ENCODE results near the gene C6orf141. TPM values are rescaled to one million over a fixed set of nuclear protein-coding genes. Genes with fewer than 3 reads are reported as not detected.

Gene C6orf141
- total and polyA plus RNA-seq, 7 donors: 0.28 to 1.5 (median 0.66) TPM; not detected in 1

- Histone ChIP-seq H3K4me3 (no peak overlapping the region), H3K4me1 (no peaks in the 10 kb centered on the region), H3K27ac (no peak overlapping the region), H3K36me3 (ENCODE audit: insufficient read depth in 1 of 2, low read depth in 1 of 2) (no peaks in the 10 kb centered on the region), H3K27me3 (ENCODE audit: insufficient read depth in 3 of 3, low read length in 2 of 3) (no peaks in the 10 kb centered on the region), H3K9me3 (no peaks in the 10 kb centered on the region)
- no peak for ATAC-seq
- DNase-seq: no peak
- 64 to 75% (median 69%) methylated on average over 7 of the region's 7 CpGs for WGBS, 3 donors
- intact Hi-C loops (cut with DNase I): no loop called here
- TF ChIP-seq, protein P1, sequence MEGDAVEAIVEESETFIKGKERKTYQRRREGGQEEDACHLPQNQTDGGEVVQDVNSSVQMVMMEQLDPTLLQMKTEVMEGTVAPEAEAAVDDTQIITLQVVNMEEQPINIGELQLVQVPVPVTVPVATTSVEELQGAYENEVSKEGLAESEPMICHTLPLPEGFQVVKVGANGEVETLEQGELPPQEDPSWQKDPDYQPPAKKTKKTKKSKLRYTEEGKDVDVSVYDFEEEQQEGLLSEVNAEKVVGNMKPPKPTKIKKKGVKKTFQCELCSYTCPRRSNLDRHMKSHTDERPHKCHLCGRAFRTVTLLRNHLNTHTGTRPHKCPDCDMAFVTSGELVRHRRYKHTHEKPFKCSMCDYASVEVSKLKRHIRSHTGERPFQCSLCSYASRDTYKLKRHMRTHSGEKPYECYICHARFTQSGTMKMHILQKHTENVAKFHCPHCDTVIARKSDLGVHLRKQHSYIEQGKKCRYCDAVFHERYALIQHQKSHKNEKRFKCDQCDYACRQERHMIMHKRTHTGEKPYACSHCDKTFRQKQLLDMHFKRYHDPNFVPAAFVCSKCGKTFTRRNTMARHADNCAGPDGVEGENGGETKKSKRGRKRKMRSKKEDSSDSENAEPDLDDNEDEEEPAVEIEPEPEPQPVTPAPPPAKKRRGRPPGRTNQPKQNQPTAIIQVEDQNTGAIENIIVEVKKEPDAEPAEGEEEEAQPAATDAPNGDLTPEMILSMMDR (IDR thresholded peaks at IDR 0.05): no peak
Measured at GRCh38 chr6:49524541-49524940, 25.9 kb upstream of the C6orf141 start.

- intact Hi-C loops (cut with DNase I): loop anchor here in 1 of 2 donors (5.0 kb wide), 1 partner anchor 321 kb away; no protein-coding TSS in a partner anchor
Measured at GRCh38 chr6:49526598-49526997, 23.9 kb upstream of the C6orf141 start.

GRCh38 chr6:49527320-49527719 lies 23.1 kb upstream of the C6orf141 start:
- Histone ChIP-seq H3K4me3 (no peak overlapping the region), H3K27ac (no peak overlapping the region), H3K9me3 (no peaks in the 10 kb centered on the region), H3K27me3 (ENCODE audit: insufficient read depth in 3 of 3, low read length in 2 of 3) (no peaks in the 10 kb centered on the region), H3K36me3 (ENCODE audit: insufficient read depth in 1 of 2, low read depth in 1 of 2) (no peaks in the 10 kb centered on the region), H3K4me1 (no peaks in the 10 kb centered on the region)
- TF ChIP-seq, protein P1 (IDR thresholded peaks at IDR 0.05): no peak
- ATAC-seq (no peak), DNase-seq (no peak)
- intact Hi-C loops (cut with DNase I): loop anchor here in 1 of 2 donors (5.0 kb wide), 1 partner anchor 320 kb away; no protein-coding TSS in a partner anchor
- 57 to 72% (median 70%) methylated on average over 1 of the region's 1 CpG for whole genome bisulfite sequencing, 3 donors

More at GRCh38 chr6:49526598-49526997, 23.9 kb upstream of the C6orf141 start:
- 70 to 72% (median 71%) methylated on average over 12 of the region's 12 CpGs for WGBS, 3 donors
- no peaks in the 10 kb centered on the region for H3K9me3 ChIP-seq
- TF ChIP-seq, protein P1 (IDR thresholded peaks at IDR 0.05): no peak
- no peak for ATAC-seq
- no peaks in the 10 kb centered on the region for H3K4me1 ChIP-seq
- no peaks in the 10 kb centered on the region for H3K36me3 ChIP-seq (ENCODE audit: insufficient read depth in 1 of 2, low read depth in 1 of 2)
- no peak overlapping the region for H3K27ac ChIP-seq
- no peak overlapping the region for H3K4me3 ChIP-seq
- no peaks in the 10 kb centered on the region for H3K27me3 ChIP-seq (ENCODE audit: insufficient read depth in 3 of 3, low read length in 2 of 3)
- DNase-seq: no peak

DNA sequence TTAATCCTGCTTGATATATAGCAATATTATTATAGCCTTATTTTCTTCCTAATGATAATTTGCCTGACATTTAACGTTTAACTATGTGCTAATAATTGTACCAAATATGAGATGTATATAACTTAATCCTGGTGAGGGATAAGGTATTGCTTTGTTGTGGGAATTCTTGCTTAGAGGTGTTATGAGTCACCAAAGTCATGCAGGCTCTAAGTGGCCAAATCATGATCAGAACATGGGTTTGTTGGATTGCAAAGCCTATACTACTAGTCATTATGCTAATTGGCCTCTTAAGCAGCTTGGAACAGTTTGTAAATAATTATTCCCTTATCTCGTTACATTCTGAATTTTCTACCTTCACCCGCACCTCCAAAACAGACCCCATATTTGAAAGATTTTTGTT lies 21.9 kb upstream of the C6orf141 start:
- DNase-seq: no peak
- no peaks in the 10 kb centered on the region for H3K4me1 ChIP-seq
- no peaks in the 10 kb centered on the region for H3K9me3 ChIP-seq
- 61 to 75% (median 61%) methylated on average over 3 of the region's 3 CpGs for WGBS, 3 donors
- H3K27ac ChIP-seq: no peak overlapping the region
- H3K27me3 ChIP-seq (ENCODE audit: insufficient read depth in 3 of 3, low read length in 2 of 3): no peaks in the 10 kb centered on the region
- no peaks in the 10 kb centered on the region for H3K36me3 ChIP-seq (ENCODE audit: insufficient read depth in 1 of 2, low read depth in 1 of 2)
- intact Hi-C loops (cut with DNase I): loop anchor here in 1 of 2 donors (5.0 kb wide), 1 partner anchor 319 kb away; no protein-coding TSS in a partner anchor
- H3K4me3 ChIP-seq: no peak overlapping the region
- no peak for ATAC-seq
- TF ChIP-seq, protein P1 (IDR thresholded peaks at IDR 0.05): no peak

Data from psoas muscle (tissue), 8 donors.